Retinal pigment epithelial cell (primary cell): Measurements from ENCODE around the gene ATP5F1C.
"Not testable (repeated sequence)": the region's sequence is repeated elsewhere in the genome, so short reads cannot be mapped to it uniquely, and the experiment has no call there.

ENCODE experiments used
- DNase-seq: peaks from one replicate; pipeline ENCODE4 v3.0.0-alpha.2; 2010; ENCODE audit warnings: low read depth
- H3K4me3 ChIP-seq: 2 replicates; pipeline ENCODE4 v1.5.1; 2011; ENCODE audit warnings: mild to moderate bottlenecking, low read length, control low read depth, moderate library complexity
- CTCF ChIP-seq: conservative IDR thresholded peaks from 2 replicates; pipeline ENCODE4 v1.5.1; 2011; ENCODE audit warnings: low read depth, low read length, control low read depth, inconsistent platforms

The ATP5F1C gene

GRCh38 chr10:7810443-7810842 is 22.5 kb downstream of the ATP5F1C start:
- TF ChIP-seq CTCF = no peak
- no peak for DNase-seq
- H3K4me3 ChIP-seq = no peak overlapping the region

- DNase-seq = no peak
- TF ChIP-seq CTCF = no peak
- H3K4me3 ChIP-seq = no peak overlapping the region
Measured at GRCh38 chr10:7811000-7811399, 23.0 kb downstream of the ATP5F1C start.

GRCh38 chr10:7811743-7812142 is 23.8 kb downstream of the ATP5F1C start:
- DNase-seq, H3K4me3 ChIP-seq: not testable (repeated sequence)

GRCh38 chr10:7813481-7813880 is 25.5 kb downstream of the ATP5F1C start:
- no peak for DNase-seq
- no peak overlapping the region for H3K4me3 ChIP-seq
- TF ChIP-seq CTCF = no peak

GRCh38 chr10:7817576-7817975 is 29.6 kb downstream of the ATP5F1C start:
- peak overlapping the region; percentile 95 for H3K4me3 ChIP-seq
- no peak for TF ChIP-seq CTCF
- DNase-seq = no peak

GRCh38 chr10:7817984-7818294 is 30.0 kb downstream of the ATP5F1C start:
- TF ChIP-seq CTCF = no peak
- DNase-seq = no peak

GRCh38 chr10:7818295-7819120 is 30.5 kb downstream of the ATP5F1C start, which contains the start of gene TAF3:
Gene TAF3, plus strand, starts transcription at chr10:7818505. Its CDS starts 205 bp downstream, at chr10:7818710.
- TF ChIP-seq CTCF = no peak
- H3K4me3 ChIP-seq = peak within 1 kb of the TSS; percentile 95
- peak; percentile 42 for DNase-seq

More at GRCh38 chr10:7817984-7818294, 30.0 kb downstream of the ATP5F1C start:
- H3K4me3 ChIP-seq = peak overlapping the region; percentile 95

GRCh38 chr10:7819121-7819460 is 31.1 kb downstream of the ATP5F1C start:
- peak; percentile 52 for TF ChIP-seq CTCF
- DNase-seq = peak; percentile 4
- H3K4me3 ChIP-seq = peak overlapping the region; percentile 95
